WI38 (cell line): ENCODE measurements around the gene MEX3D.
A peak's percentile ranks its signal among the peaks of the same experiment; 100 is the strongest.

Experiments
- H3K4me3 ChIP-seq: 2 replicates; pipeline ENCODE4 v1.5.1; 2011; ENCODE audit warnings: low read depth, mild to moderate bottlenecking, control low read depth, low read length
- TF ChIP-seq, protein P1 (sequence below): IDR thresholded peaks from 2 replicates; pipeline ENCODE4 v1.5.1; 2012; ENCODE audit warnings: low read depth, mild to moderate bottlenecking, control low read depth, low read length

MEX3D gene

DNA sequence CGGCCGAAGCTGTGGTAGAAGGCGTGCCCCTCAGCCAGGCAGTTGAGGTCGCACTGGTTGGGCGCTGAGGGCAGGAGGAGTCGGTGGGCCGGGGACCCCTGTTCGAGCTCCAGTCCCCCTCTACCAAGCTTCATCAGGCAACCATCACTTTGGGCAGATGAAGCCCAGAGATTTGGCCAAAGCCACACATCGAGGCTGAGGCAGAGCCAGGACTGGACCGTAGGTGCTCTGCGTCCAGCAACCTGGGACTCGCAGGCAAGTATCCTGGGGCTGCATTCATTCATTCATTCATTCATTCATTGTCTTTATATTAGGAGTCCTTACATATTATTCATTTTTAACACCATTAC, 59.6 kb downstream of the MEX3D start:
- 0 out of 2 replicates have a peak overlapping the region, but pooled peaks have one; percentile 17 for H3K4me3 ChIP-seq
- TF ChIP-seq, protein P1, sequence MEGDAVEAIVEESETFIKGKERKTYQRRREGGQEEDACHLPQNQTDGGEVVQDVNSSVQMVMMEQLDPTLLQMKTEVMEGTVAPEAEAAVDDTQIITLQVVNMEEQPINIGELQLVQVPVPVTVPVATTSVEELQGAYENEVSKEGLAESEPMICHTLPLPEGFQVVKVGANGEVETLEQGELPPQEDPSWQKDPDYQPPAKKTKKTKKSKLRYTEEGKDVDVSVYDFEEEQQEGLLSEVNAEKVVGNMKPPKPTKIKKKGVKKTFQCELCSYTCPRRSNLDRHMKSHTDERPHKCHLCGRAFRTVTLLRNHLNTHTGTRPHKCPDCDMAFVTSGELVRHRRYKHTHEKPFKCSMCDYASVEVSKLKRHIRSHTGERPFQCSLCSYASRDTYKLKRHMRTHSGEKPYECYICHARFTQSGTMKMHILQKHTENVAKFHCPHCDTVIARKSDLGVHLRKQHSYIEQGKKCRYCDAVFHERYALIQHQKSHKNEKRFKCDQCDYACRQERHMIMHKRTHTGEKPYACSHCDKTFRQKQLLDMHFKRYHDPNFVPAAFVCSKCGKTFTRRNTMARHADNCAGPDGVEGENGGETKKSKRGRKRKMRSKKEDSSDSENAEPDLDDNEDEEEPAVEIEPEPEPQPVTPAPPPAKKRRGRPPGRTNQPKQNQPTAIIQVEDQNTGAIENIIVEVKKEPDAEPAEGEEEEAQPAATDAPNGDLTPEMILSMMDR = no peak

DNA sequence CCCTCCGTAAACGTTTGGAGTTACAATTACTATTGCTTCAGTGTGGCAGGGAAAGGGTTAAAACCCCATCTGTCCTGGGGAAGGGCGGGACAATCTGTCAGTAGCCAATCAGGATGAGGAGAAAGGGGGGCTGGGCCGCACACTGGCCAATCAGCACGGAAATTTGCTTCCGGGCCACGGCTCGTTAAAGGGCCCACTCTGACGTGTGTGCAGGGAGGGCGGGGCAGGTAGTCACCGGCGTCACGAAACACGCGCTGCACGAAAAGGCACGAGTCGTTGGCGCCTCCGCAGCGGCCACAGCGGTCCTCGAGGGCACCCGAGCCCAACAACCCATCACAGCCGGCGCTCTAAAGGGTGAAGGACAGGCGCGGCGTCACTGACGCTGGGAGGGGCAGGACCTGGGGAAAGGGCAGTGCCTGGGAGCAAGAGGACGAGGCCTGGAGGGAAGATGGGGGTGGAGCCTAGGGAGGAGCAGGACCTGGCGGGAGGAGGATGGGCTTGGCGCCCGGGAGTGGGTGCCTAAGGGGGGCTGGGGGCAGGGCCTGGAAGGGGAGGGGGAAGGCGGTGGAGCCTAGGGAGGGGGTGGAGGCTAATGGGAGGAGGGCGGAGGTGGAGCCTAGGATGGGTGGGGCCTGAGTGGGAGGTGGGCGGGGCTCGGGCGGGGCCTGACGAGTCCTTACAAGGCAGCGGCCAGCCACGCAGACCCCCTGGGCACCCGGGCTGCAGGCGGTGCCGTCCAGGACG, 60.2 kb downstream of the MEX3D start:
- H3K4me3 ChIP-seq = peak overlapping the region; percentile 49

DNA sequence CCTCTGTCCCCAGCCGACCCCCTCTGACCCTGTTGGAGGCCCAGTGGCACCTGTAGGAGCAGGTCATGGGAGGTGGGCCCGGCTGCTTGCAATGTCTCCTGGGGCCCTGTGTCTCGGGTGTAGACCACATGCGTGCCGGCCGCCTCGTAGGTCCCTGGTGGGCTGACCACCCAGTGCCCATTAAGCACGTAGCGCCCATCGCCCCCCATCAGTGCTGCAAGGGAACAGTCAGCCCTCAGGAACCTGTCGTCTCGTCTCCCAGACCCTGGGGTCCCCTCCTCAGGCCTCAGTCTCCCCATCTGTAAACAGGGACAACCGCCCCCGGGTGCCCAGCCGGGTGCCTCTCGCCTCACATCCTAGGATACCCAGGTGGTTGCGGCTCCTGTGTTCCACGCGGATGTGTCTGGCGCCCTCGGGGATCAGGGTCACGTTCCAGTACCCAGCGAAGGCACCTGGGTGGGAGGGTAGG, 60.9 kb downstream of the MEX3D start:
- TF ChIP-seq, protein P1 = no peak
- no peak overlapping the region for H3K4me3 ChIP-seq

More for the DNA sequence above, 60.2 kb downstream of the MEX3D start:
- TF ChIP-seq, protein P1 = no peak

DNA sequence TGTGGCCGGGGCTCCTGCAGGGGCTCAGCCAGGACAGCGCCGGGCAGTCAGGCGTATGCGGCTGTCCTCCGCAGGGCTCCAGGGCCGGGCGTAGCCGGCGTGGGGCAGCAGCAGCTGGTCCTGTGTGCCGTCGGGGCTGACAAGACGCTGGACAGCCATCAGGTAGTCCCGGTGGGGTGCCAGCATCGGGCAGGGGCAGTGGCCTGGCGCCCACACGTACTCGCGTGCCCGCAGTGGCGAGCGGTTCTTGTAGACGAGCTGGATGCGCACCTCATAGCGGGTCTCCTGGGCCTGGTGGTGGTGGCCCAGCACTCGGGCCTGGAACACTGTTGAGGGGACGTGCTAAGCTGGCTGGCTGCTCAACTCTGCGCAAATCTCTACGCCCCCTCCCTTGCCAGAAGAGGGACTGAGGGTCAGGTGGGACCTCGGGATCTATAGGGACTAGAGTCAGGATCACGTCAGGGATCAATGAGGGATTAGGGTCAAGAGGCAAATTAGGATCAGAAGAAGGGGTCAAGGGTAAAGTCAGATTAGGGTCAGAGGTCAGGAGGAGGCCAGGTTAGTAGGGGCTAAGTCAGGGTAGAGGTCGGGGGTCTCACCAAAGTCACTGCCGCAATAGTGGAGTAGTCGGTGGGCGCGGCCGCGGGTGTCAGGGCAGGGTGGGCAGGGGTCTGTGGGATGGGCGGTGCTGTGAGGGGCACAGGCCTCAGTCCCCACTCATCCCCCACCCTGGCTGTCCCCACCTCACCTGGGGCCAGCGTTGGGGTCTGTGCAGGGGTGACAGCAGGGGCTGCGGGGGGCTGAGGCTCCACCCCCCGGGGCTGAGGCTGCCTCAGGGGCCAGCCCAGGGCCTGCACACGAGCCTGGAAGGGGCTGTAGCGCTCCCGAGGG, 61.9 kb downstream of the MEX3D start:
- TF ChIP-seq, protein P1 = no peak
- no peak overlapping the region for H3K4me3 ChIP-seq

DNA sequence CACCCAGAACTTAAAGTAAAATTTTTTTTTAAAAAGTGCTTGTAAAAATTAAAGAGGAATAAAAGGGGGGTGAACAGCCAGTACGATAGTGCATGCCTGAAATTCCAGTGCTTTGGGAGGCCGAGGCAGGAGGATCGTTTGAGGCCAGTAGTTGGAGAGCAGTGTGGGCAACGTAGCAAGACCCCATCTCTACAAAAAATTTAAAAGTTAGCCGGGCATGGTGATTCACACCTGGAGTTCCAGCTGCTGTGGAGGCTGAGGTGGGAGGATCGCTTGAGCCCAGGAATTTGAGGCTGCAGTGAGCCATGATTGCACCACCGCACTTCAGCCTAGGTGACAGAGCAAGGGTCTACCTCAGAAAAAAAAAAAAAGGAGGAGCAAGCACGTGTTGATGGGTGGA, 63.1 kb downstream of the MEX3D start:
- TF ChIP-seq, protein P1 = no peak

More for the DNA sequence above, 63.1 kb downstream of the MEX3D start:
- no peak overlapping the region for H3K4me3 ChIP-seq
